HUES64 (cell line): ENCODE measurements around the gene DRAXIN.

Source experiments
- H3K27ac ChIP-seq: 2 replicates; pipeline ENCODE4 v1.7.0; 2013; ENCODE audit warnings: low read depth, low read length, inconsistent platforms
- H3K27me3 ChIP-seq: 2 replicates; pipeline ENCODE4 v1.6.1; 2013; ENCODE audit warnings: mild to moderate bottlenecking, low read length; ENCODE audit not compliant: insufficient read depth
- H3K36me3 ChIP-seq: 2 replicates; pipeline ENCODE4 v1.6.1; 2013; ENCODE audit warnings: mild to moderate bottlenecking, low read length; ENCODE audit not compliant: insufficient read depth
- H3K4me1 ChIP-seq: 2 replicates; pipeline ENCODE4 v1.6.1; 2013; ENCODE audit warnings: mild to moderate bottlenecking, low read length, moderate library complexity; ENCODE audit not compliant: insufficient read depth
- H3K4me3 ChIP-seq: 2 replicates; pipeline ENCODE4 v1.5.1; 2013; ENCODE audit warnings: mild to moderate bottlenecking, low read length, moderate library complexity
- H3K9ac ChIP-seq: 2 replicates; pipeline ENCODE4 v1.6.1; 2013; ENCODE audit warnings: mild to moderate bottlenecking, low read depth, low read length
- H3K9me3 ChIP-seq: 2 replicates; pipeline ENCODE4 v1.6.1; 2013; ENCODE audit warnings: low read depth, low read length; ENCODE audit not compliant: insufficient read depth
- WGBS: fragments of 150-250, 120-280 bp; methylation state at CpG from one replicate; pipeline ENCODE4 v1.1.7; 2013; ENCODE audit warnings: missing lambda C conversion rate; 5-methylcytosine and 5-hydroxymethylcytosine counted together

DRAXIN gene

GRCh38 chr1:11740258-11741192, 49.0 kb downstream of the DRAXIN start:
- Histone ChIP-seq H3K27ac (no peak overlapping the region), H3K27me3 (no peaks in the 10 kb centered on the region), H3K36me3 (no peaks in the 10 kb centered on the region), H3K9ac (no peak overlapping the region), H3K9me3 (no peaks in the 10 kb centered on the region), H3K4me1 (peaks cover 19% of the 10 kb centered on the region), H3K4me3 (no peak overlapping the region)
- 79% methylated on average over 15 of the region's 15 CpGs for WGBS

GRCh38 chr1:11741482-11741881, 50.0 kb downstream of the DRAXIN start:
- H3K9ac ChIP-seq = no peak overlapping the region
- H3K27ac ChIP-seq = no peak overlapping the region
- H3K9me3 ChIP-seq = no peaks in the 10 kb centered on the region
- H3K4me1 ChIP-seq = peaks cover 17% of the 10 kb centered on the region
- H3K27me3 ChIP-seq = no peaks in the 10 kb centered on the region
- no peak overlapping the region for H3K4me3 ChIP-seq
- WGBS = 97% methylated on average over 4 of the region's 4 CpGs
- peaks cover 9% of the 10 kb centered on the region for H3K36me3 ChIP-seq

DNA sequence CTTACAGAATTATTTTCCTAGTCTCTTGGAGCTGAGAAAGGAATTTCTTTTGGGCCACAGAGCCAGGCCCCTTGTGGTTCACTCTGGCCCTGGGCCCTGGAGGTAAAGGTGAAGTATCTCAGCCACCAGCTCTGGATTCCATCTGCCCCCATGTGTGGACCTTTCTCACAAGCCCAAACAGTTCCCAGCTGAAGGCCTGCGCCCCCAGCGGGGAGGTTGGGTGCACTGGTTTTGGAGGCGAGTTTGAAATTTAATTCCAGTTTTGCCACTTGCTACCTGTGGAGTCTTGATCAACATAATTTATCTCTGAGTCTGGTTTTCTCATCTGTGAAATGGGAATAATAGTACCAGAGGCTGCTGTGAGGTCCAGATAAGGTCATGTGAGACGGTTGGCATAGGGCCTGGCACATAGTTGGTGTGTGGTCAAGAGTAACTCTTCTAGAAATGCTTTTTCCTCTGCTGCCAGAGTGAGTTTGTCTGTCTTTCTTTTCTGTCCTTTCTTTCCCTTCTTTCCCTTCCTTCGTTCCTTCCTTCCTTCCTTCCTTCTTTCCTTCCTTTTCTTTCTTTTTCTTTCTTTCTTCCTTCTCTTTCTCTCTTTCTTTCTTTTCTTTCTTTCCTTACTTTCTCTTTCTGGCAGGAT, 50.5 kb downstream of the DRAXIN start:
- H3K9ac ChIP-seq = no peak overlapping the region

GRCh38 chr1:11744287-11744686, 52.8 kb downstream of the DRAXIN start:
- no peak overlapping the region for H3K4me3 ChIP-seq
- H3K9ac ChIP-seq = no peak overlapping the region
- 90% methylated on average over 9 of the region's 9 CpGs for WGBS

More for the DNA sequence above, 50.5 kb downstream of the DRAXIN start:
- no peaks in the 10 kb centered on the region for H3K27me3 ChIP-seq
- H3K36me3 ChIP-seq = peaks cover 11% of the 10 kb centered on the region
- no peak overlapping the region for H3K4me3 ChIP-seq
- peaks cover 14% of the 10 kb centered on the region for H3K4me1 ChIP-seq
- no peak overlapping the region for H3K27ac ChIP-seq
- WGBS = 96% methylated on average over 5 of the region's 5 CpGs
- H3K9me3 ChIP-seq = no peaks in the 10 kb centered on the region

DNA sequence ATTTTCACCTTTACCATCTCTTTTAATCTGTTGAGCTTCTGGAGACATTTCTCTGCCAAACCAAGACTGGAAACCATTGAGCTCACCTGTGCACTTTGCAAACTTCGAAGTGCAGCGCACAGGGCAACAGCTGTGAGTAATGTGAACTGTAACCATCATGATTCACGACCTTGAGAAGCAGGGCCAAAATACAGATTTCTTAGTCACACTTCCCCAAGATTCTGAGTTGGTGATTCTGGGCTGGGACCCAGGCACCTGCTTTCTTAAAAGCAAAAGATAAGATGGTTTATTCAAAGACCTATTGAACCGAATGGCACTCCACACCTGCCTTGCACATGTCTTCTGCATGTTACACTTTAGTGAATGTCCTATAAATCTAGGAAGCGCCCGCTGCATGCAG, 54.6 kb downstream of the DRAXIN start:
- Histone ChIP-seq H3K27me3 (no peaks in the 10 kb centered on the region), H3K9me3 (no peaks in the 10 kb centered on the region), H3K4me3 (no peak overlapping the region), H3K9ac (no peak overlapping the region; the same call in 1 of the 2 replicates), H3K27ac (no peak overlapping the region), H3K4me1 (no peaks in the 10 kb centered on the region), H3K36me3 (peaks cover 38% of the 10 kb centered on the region)
- whole genome bisulfite sequencing = 97% methylated on average over 6 of the region's 6 CpGs

More at GRCh38 chr1:11744287-11744686, 52.8 kb downstream of the DRAXIN start:
- Histone ChIP-seq H3K36me3 (peaks cover 21% of the 10 kb centered on the region), H3K27ac (no peak overlapping the region), H3K4me1 (peaks cover 5% of the 10 kb centered on the region; the same call in 1 of the 2 replicates), H3K27me3 (no peaks in the 10 kb centered on the region), H3K9me3 (no peaks in the 10 kb centered on the region)

DNA sequence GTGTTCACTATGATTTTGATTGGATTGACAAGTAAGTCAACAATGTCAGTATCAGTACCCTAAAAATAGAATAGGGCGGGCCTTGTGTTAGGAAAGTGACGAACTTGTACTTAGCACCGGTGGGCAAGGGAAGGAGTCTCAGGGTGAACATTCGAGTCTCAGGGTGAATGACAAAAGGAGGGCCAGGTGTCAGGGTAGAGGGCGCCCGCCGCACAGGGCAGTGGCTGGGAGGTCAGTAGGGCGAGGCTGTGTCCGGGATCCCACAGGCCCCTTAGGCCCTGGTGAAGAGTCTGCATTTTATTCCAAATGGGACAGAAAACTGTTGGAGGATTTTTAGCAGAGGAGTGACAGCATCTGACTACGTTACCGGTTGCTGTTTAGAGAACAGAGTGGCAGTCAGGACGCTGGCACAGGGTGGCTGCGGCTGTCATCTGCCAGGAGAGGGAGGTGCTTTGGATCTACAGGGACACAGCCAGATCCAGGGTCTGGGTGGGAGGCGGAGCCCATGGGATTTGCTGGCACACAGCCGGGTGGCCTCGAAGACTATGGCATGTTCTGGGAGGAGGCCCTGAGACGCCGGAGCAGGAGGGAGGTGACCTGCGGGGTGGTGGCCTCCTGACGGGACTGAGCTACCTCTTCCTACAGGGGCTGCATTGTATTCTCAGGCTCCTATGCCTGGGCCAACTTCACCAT, 55.4 kb downstream of the DRAXIN start:
- Histone ChIP-seq H3K36me3 (peaks cover 39% of the 10 kb centered on the region), H3K9ac (no peak overlapping the region), H3K27me3 (no peaks in the 10 kb centered on the region), H3K4me1 (no peaks in the 10 kb centered on the region), H3K4me3 (no peak overlapping the region), H3K27ac (no peak overlapping the region), H3K9me3 (no peaks in the 10 kb centered on the region)
- 89% methylated on average over 20 of the region's 20 CpGs for WGBS

DNA sequence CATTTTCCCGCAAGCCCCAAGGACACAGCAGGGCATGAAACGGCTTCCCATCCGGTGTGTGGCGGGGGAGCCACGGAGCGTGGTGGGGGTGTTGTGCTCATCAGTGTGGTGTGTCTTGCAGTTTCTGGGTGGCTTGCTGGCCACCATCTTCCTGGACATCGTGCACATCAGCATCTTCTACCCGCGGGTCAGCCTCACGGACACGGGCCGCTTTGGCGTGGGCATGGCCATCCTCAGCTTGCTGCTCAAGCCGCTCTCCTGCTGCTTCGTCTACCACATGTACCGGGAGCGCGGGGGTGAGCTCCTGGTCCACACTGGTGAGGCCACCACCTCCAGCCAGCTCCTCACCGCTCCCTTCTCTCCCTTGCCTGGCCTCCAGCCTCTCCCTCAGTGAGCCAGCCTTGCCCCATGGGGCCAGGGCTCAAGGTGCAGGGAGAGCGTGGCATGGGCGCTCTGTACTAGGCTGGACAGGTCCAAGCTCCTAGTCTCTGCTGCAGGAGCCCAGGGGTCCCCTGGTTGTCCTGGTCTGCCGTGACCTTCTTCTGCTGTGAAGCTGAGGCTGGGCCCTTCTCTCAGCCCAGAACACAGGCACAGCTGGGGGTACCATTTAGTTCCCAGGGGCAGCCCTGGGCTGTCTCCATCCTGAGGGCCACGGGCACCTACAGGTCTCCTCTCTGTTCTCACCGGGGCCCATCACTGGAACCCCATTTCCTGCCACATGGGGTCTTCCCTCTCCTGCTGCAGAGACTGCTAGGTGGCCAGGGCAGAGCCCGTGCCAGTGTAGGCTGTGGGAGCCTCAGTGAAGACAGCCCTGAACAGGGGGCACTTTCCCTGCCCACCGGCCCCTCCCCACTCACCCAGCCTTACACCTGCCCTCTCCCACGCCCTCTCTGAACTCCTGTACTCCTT, 57.0 kb downstream of the DRAXIN start:
- Histone ChIP-seq H3K27ac (no peak overlapping the region), H3K4me1 (peaks cover 7% of the 10 kb centered on the region), H3K27me3 (no peaks in the 10 kb centered on the region), H3K36me3 (peaks cover 39% of the 10 kb centered on the region), H3K4me3 (no peak overlapping the region), H3K9me3 (no peaks in the 10 kb centered on the region), H3K9ac (no peak overlapping the region)
- 95% methylated on average over 27 of the region's 27 CpGs for WGBS

GRCh38 chr1:11749203-11749689, 57.7 kb downstream of the DRAXIN start:
- Histone ChIP-seq H3K9ac (no peak overlapping the region), H3K27me3 (no peaks in the 10 kb centered on the region), H3K27ac (no peak overlapping the region), H3K36me3 (peaks cover 39% of the 10 kb centered on the region), H3K4me1 (peaks cover 13% of the 10 kb centered on the region), H3K4me3 (no peak overlapping the region), H3K9me3 (no peaks in the 10 kb centered on the region)
- whole genome bisulfite sequencing = 82% methylated on average over 9 of the region's 9 CpGs

DNA sequence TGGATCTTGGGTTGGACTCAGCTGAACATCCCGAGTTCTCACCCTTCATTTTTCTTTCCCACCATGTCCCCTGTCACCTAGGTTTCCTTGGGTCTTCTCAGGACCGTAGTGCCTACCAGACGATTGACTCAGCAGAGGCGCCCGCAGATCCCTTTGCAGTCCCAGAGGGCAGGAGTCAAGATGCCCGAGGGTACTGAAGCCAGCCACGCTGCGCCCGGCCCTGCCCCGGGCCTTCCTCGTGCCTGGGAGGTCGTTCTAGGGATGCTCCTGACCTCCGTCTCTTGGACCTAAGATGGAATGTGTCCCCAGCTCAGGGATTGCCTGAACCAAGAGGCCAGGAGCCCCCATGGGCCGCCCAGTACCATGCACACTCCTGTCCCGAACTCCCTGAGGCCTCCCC, 58.5 kb downstream of the DRAXIN start:
- Histone ChIP-seq H3K9me3 (no peaks in the 10 kb centered on the region), H3K4me3 (no peak overlapping the region), H3K4me1 (peaks cover 13% of the 10 kb centered on the region), H3K27ac (no peak overlapping the region), H3K27me3 (no peaks in the 10 kb centered on the region), H3K9ac (no peak overlapping the region), H3K36me3 (peaks cover 39% of the 10 kb centered on the region)
- WGBS = 93% methylated on average over 15 of the region's 15 CpGs

DNA sequence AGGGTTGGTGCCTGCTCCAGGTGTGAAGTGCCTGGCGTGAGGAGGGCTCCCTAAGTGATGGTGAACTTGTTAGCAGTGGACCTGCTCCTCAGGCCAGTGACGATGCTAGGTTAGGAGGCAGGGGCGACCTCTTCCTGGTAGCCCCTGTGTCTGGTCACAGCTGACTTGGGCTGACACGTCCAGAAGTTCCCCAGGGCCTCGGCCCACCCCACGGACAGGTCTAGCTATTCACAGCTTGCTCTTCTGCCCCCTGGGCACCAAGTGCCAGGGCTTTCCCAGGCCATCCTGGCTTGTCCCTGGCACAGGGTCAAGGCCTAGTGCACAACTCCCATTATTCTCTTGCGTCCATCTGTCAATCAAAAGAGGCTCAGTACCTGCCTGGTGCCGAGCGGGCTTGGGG, 59.6 kb downstream of the DRAXIN start:
- 93% methylated on average over 9 of the region's 9 CpGs for WGBS
- H3K36me3 ChIP-seq = peaks cover 34% of the 10 kb centered on the region

More for the DNA sequence above, 59.6 kb downstream of the DRAXIN start:
- Histone ChIP-seq H3K9ac (no peak overlapping the region), H3K27me3 (no peaks in the 10 kb centered on the region), H3K4me3 (no peak overlapping the region), H3K27ac (no peak overlapping the region), H3K9me3 (no peaks in the 10 kb centered on the region), H3K4me1 (peaks cover 13% of the 10 kb centered on the region)
